GM18909 (cell line): ENCODE measurements around the gene CHST11.

Source experiments
- ATAC-seq: cut with Tn5 transposase; IDR thresholded peaks from one replicate; pipeline ENCODE4 v1.9.1; 2021; ENCODE audit warnings: mild to moderate bottlenecking; ENCODE audit not compliant: unreplicated experiment, poor library complexity

CHST11 gene

GRCh38 chr12:104722601-104723534 is 266.1 kb downstream of the CHST11 start:
- ATAC-seq: peak; percentile 46

GRCh38 chr12:104723895-104724294 is 267.1 kb downstream of the CHST11 start:
- ATAC-seq: no peak

DNA sequence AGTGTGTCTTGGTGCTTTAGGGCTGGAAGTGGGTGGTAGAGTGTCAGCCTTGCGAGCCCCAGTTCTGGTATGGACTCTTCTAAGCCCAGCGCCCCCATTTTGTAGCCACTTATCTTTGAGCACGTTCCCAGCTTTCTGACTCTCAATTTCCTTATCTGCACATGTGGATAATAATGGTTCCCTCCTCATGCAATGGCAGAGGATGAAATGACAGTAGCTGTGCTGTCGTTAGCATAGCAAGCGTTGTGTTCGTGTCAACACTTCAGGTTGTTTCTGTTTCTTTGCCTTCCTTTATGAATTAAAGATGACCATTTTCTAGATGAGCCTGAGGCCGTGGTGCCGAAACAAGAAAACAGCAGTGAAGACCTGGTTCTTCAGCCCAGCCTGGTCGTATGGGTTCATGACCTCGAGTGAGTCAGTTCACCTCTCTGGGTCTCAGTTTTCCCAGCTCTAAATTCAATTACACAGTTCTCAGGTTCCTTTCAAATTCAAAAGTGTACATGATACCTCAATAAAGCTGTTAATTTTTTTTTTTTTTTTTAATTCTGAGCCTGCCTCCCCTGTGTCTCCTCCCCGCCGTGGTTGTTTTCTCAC is 268.3 kb downstream of the CHST11 start:
- no peak for ATAC-seq

DNA sequence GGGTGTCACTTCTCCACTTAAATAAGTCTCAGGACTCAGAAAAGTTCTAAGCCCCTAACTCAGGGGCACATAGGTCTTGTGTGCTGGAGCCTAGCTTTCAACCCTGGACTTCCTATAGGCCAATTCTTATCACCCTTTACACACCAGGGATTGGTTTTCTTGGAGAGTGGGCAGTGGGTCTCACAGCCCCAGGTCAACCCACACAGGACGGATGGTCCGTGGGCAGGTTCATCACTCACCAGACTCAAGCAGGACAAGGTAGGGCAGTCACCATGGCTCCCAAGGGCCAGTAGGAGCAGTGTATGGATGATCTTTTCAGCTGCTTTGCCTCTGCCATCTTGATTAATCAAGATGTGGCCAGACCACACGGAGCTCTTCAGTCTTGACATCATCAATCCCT is 268.9 kb downstream of the CHST11 start:
- ATAC-seq: no peak

DNA sequence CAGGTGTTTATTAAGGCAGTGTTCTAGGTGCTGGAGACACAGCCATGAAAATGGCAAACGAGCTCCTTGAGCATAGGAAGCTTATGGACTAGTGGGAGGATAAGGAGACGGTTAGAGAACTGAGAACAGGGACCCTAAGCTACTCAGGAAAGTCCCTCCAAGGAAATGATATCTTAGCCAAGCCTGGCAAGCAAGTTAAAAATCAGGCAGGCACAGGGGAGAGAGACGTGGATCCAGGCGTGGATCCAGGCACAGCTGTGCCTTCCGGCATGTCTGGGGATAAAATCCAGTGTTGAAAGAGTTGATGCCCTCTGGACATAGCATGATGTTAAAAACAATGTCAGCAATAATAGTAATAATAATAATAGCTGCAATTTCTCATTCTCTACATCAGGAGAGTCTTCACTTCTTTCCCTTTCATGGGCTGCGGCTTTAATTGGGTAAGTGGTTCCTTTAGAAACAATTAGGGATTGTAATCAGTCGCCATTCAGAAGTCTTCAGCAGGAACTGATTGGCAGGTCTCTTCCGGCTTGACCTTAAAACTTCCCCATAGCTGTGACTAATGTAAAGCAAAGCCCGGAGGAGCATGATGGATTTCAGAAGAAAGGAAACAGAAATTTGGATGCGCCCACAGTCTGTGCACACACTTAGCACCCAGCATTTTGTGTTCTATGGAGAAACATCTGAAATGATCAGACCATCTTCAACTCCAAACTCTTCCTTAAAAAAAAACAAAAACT is 271.1 kb downstream of the CHST11 start:
- ATAC-seq: no peak

GRCh38 chr12:104729091-104729490 is 272.3 kb downstream of the CHST11 start:
- ATAC-seq: no peak

GRCh38 chr12:104729610-104730446 is 273.1 kb downstream of the CHST11 start:
- no peak for ATAC-seq

- no peak for ATAC-seq
These were observed 274.0 kb downstream of the CHST11 start for GRCh38 chr12:104730763-104731162.

- no peak for ATAC-seq
These were observed 277.0 kb downstream of the CHST11 start for GRCh38 chr12:104733717-104734175.

- no peak for ATAC-seq
These were observed 277.9 kb downstream of the CHST11 start for GRCh38 chr12:104734541-104735095.

- ATAC-seq: no peak
These were observed 279.1 kb downstream of the CHST11 start for GRCh38 chr12:104735801-104736200.

GRCh38 chr12:104736307-104736706 is 279.6 kb downstream of the CHST11 start:
- ATAC-seq: no peak

- no peak for ATAC-seq
These were observed 280.4 kb downstream of the CHST11 start for GRCh38 chr12:104737113-104737512.

DNA sequence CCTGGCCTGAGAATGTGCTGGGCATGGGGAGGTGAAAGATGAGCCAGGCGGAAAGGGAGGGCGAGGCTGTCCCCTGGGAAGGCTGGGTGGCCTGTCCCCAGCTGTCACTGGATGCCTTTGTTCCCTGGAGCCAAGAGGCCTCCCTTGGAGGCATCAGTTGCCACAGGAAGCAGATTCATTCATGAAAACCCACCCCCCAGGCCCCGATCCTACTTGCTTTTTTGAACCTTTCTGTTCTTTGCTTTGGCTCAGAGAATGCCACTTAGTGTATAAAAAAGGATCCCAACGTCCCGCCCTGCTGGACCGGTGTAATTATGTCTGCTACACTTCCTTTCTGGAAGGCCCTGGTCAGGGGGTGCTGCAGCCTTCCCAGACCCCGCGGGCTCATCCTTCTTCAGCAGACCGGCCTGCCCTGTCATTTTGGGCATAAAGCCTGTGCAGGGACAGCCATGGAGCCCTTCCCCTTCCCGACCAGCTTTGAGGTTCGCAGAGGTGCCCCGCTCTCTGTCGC is 281.1 kb downstream of the CHST11 start:
- ATAC-seq: no peak

DNA sequence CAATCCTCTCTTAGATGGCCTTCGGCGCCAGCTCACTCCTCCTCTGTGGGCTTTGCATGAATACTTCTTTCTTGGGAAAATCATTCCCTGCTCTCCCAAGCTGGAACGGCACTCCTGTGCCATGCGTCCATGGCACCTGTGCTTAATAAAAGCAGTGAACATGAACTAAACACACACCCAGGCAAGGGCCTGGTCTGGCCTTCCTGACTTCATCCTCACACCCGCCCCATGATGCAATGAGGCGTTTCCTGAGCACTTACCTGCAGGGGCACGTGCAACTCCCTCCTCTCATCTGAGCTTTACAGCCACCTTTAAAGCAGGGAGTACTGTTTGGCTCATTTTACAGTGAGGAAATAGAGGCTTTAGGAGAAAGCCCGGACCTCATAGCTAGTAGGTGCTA is 281.6 kb downstream of the CHST11 start:
- no peak for ATAC-seq

DNA sequence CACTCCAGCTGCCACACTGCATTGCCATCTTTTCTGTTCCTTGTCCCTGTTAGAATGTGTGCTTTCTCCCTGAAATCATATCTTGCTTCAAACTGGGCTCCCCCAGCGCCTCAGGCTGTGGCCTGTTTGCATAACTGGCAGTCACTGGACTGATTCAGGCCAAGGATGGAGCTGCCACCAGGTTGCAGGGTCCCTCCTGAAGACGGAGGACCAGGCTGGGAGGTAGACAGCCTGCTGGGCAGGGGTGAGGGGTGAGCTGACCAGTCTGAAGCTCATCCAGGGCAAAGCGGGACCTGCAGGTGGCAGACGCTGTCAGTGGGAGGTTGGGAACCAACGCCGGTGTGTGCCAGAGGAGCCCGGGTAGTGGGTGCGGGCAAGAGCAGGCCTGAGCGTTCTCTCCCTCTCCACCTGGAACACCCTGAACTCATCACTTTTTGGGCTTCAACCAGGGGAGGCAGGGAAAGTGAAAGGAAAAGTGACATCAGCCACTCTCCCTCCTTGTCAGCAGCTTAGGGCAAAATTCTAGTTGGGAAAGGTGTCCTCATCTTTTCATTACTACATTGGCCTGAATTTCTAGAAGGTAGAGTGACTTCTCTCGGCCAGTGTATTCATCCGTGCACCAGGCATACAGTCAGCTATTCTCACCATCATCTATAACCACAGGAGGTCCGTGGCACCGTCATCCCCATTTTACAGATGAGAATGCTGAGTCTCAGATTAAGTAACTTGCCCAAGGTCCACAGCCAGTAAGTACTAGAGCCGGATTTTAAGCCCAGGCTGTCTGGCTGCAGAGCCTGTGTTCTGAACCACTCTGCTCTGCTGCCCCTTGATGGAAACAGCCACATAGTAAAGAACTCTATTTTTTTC is 282.3 kb downstream of the CHST11 start:
- ATAC-seq: no peak

DNA sequence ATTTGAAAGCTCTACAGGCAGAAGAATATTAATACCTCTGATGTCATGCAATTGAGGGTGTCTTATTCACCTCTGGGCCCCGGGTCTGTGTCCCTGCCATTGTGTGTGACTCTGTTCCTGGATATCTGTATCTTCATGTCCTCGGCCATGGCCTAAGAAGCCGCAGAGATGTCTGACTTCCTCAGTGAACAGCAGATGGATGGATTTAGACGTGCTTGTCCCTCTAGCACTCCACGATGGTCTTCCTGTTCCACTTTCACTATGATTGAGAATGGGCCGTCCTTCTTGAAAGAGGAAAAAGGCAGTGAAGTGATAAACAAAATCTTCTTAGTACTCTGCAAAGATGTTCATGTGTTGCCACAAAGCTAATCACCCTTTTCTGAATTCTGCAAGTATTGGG is 283.9 kb downstream of the CHST11 start:
- ATAC-seq: peak; percentile 69

- ATAC-seq: peak; percentile 35
These were observed 284.3 kb downstream of the CHST11 start for GRCh38 chr12:104741077-104741476.
